Measurements from ENCODE around the gene BAIAP2L1. TPM values are rescaled to one million over a fixed set of nuclear protein-coding genes. Genes with fewer than 3 reads are reported as not detected.

The BAIAP2L1 gene
- total RNA-seq, 2 experiments from 2014 or later = 0.33 to 0.61 TPM

- no peaks in the 10 kb centered on the region for H3K4me1 ChIP-seq (ENCODE audit: insufficient read depth, low read length)
- H3K9me3 ChIP-seq (ENCODE audit: control insufficient read depth in 1 of 2, insufficient read depth in 1 of 2, low read length in 2 of 2) = peaks cover 0 to 4% of the 10 kb centered on the region in 2 experiments
- DNase-seq (no peak), ATAC-seq (ENCODE audit: poor library complexity) (no peak)
- CTCF ChIA-PET = no interaction called here
- H3K27ac ChIP-seq (ENCODE audit: low read depth in 1 of 2, low read length in 2 of 2) = no peak overlapping the region
- H3K36me3 Mint-ChIP-seq (ENCODE audit: low read depth) = no peaks in the 10 kb centered on the region
- no peak overlapping the region for H3K4me3 ChIP-seq (ENCODE audit: low read length)
- intact Hi-C loops (cut with DNase I, micrococcal nuclease) = no loop called here
- POLR2A ChIA-PET = no interaction called here
- H3K4me1 Mint-ChIP-seq (ENCODE audit: low read depth) = peaks cover 3% of the 10 kb centered on the region
- H3K27me3 ChIP-seq (ENCODE audit: control insufficient read depth in 1 of 2, insufficient read depth in 2 of 2, low read length in 2 of 2) = peaks cover 0 to 7% of the 10 kb centered on the region in 2 experiments
- H3K4me3 Mint-ChIP-seq = no peak overlapping the region
- H3K36me3 ChIP-seq (ENCODE audit: insufficient read depth, low read length) = no peaks in the 10 kb centered on the region
- H3K27ac Mint-ChIP-seq = no peak overlapping the region
- TF ChIP-seq CTCF (IDR thresholded peaks at IDR 0.05) = no peak
- H3K27me3 Mint-ChIP-seq = peaks cover 14% of the 10 kb centered on the region
- H3K9me3 Mint-ChIP-seq = no peaks in the 10 kb centered on the region
Measured at GRCh38 chr7:98439484-98439883, 38.6 kb upstream of the BAIAP2L1 start.

GRCh38 chr7:98434087-98434486, 33.2 kb upstream of the BAIAP2L1 start:
- CTCF ChIA-PET = interaction anchor here (1.7 to 2.2 kb wide), 2 partner anchors 312 to 407 kb away, joined by 5 to 6 read pairs; no protein-coding TSS in a partner anchor
- H3K4me1 ChIP-seq (ENCODE audit: insufficient read depth, low read length) = no peaks in the 10 kb centered on the region
- DNase-seq (no peak), ATAC-seq (ENCODE audit: poor library complexity) (no peak)
- H3K4me3 ChIP-seq (ENCODE audit: low read length) = no peak overlapping the region
- no peaks in the 10 kb centered on the region for H3K36me3 ChIP-seq (ENCODE audit: insufficient read depth, low read length)
- H3K9me3 Mint-ChIP-seq = no peaks in the 10 kb centered on the region
- H3K27me3 ChIP-seq (ENCODE audit: control insufficient read depth in 1 of 2, insufficient read depth in 2 of 2, low read length in 2 of 2) = peaks cover 0 to 2% of the 10 kb centered on the region in 2 experiments
- H3K9me3 ChIP-seq (ENCODE audit: control insufficient read depth in 1 of 2, insufficient read depth in 1 of 2, low read length in 2 of 2) = no peaks in the 10 kb centered on the region
- POLR2A ChIA-PET = no interaction called here
- H3K4me3 Mint-ChIP-seq = no peak overlapping the region
- H3K36me3 Mint-ChIP-seq (ENCODE audit: low read depth) = no peaks in the 10 kb centered on the region
- TF ChIP-seq CTCF (IDR thresholded peaks at IDR 0.05) = no peak
- H3K27me3 Mint-ChIP-seq = peaks cover 4% of the 10 kb centered on the region
- no peak overlapping the region for H3K27ac ChIP-seq (ENCODE audit: low read depth in 1 of 2, low read length in 2 of 2)
- no peak overlapping the region for H3K27ac Mint-ChIP-seq
- intact Hi-C loops (cut with DNase I, micrococcal nuclease) = loop anchor here in 1 of 2 experiments (5.0 kb wide), 1 partner anchor 878 kb away; no protein-coding TSS in a partner anchor
- peaks cover 9% of the 10 kb centered on the region for H3K4me1 Mint-ChIP-seq (ENCODE audit: low read depth)

- Histone ChIP-seq H3K36me3 (ENCODE audit: insufficient read depth, low read length) (no peaks in the 10 kb centered on the region), H3K27ac (ENCODE audit: low read depth in 1 of 2, low read length in 2 of 2) (no peak overlapping the region), H3K4me1 (ENCODE audit: insufficient read depth, low read length) (no peaks in the 10 kb centered on the region), H3K9me3 (ENCODE audit: control insufficient read depth in 1 of 2, insufficient read depth in 1 of 2, low read length in 2 of 2) (no peaks in the 10 kb centered on the region), H3K27me3 (ENCODE audit: control insufficient read depth in 1 of 2, insufficient read depth in 2 of 2, low read length in 2 of 2) (no peaks in the 10 kb centered on the region), H3K4me3 (ENCODE audit: low read length) (no peak overlapping the region)
- TF ChIP-seq CTCF (IDR thresholded peaks at IDR 0.05) = no peak
- ChIA-PET POLR2A (no interaction called here), CTCF (interaction anchor here (2.8 kb wide), 1 partner anchor 412 kb away, joined by 8 read pairs; no protein-coding TSS in a partner anchor)
- no peak overlapping the region for H3K27ac Mint-ChIP-seq
- DNase-seq (no peak), ATAC-seq (ENCODE audit: poor library complexity) (no peak)
- no peak overlapping the region for H3K4me3 Mint-ChIP-seq
- peaks cover 10% of the 10 kb centered on the region for H3K27me3 Mint-ChIP-seq
- no peaks in the 10 kb centered on the region for H3K9me3 Mint-ChIP-seq
- peaks cover 8% of the 10 kb centered on the region for H3K4me1 Mint-ChIP-seq (ENCODE audit: low read depth)
- intact Hi-C loops (cut with DNase I, micrococcal nuclease) = loop anchor here in 1 of 2 experiments (5.0 kb wide), 1 partner anchor 883 kb away; no protein-coding TSS in a partner anchor
- H3K36me3 Mint-ChIP-seq (ENCODE audit: low read depth) = no peaks in the 10 kb centered on the region
Measured at GRCh38 chr7:98429799-98430198, 28.9 kb upstream of the BAIAP2L1 start.

Data from CD4-positive, alpha-beta T cell (primary cell).